ENCODE data around the gene CD93.

The CD93 gene

GRCh38 chr20:23083553-23084220, 2.4 kb downstream of the CD93 start:
- DNase-seq (ENCODE audit: low read depth): no peak

GRCh38 chr20:23082846-23083552, 3.1 kb downstream of the CD93 start:
- no peak for DNase-seq (ENCODE audit: low read depth)

GRCh38 chr20:23081263-23081819, 4.8 kb downstream of the CD93 start:
- DNase-seq (ENCODE audit: low read depth): no peak

DNA sequence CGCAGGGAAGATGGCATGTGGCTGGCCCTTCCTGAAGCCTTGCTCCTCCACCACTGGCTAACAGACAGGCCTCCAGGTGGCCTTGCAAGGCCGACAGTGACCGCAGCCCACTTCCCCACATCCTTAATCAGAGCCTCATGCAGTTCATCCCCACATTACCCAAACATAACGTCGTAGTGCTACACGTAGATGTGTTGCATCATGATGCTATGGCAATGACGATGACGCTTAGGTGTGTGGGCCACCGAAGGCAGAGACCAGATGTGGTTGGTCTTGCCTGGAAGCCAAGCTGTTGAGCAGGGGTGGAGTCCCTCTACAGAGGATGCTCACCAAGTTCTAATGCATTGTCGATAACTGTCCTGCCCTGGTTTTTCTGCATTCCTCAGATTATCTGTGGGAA, 5.6 kb downstream of the CD93 start:
- DNase-seq (ENCODE audit: low read depth): no peak

GRCh38 chr20:23079926-23080325, 6.2 kb downstream of the CD93 start:
- DNase-seq (ENCODE audit: low read depth): no peak

GRCh38 chr20:23079016-23079351, 7.1 kb downstream of the CD93 start:
- DNase-seq (ENCODE audit: low read depth): no peak

DNA sequence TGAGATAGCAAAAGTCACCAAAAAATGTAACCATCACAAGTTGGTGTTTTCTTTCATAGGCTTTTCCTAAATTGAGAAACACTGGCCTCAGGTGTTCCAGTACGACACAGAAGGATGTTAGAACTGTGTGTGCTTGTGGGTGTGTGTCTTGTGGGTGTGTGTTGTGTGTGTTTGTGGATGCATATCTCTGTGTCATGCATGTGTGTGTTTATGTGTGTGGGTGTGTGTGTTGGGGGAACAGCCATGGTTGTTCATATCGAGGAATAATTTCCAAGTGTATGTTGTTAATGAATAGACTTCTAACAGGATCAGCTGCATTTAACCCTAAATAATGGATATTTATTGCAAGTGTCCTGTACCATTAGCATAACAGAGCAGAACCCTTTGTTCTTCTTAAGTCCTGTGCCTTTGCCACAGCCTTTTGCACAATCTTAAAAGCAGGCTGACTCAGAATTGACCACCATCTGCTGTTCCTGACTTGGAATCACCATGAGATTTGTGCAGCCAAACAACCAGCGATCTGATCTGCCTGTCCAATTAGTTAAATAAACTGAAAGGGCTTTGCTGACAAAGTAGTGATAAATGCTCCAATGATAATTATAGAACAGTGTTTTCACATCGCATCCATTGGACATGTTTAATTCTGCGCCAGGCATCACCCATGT, 7.6 kb downstream of the CD93 start:
- DNase-seq (ENCODE audit: low read depth): no peak

DNA sequence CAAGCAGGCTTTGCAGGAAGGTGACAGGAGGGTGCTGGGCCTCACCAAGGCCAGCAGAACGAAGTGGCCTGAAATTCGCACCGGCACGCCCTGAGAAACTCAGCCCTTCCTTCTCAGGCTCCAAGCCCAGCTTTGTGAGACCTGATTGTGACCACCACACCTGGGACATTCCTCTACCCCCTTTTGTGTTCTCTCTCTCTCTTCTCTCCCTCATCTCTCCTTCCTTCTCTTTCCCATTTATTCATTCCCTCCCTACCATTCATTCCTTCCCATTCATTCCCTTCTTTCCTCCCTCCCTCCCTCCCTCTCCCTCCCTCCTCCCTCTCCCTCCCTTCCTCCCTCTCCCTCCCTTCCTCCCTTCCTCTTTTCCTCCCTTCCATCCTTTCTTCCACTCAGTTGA, 8.8 kb downstream of the CD93 start:
- no peak for DNase-seq (ENCODE audit: low read depth)

- DNase-seq (ENCODE audit: low read depth): no peak
Measured at GRCh38 chr20:23074052-23074451, 12.1 kb downstream of the CD93 start.

GRCh38 chr20:23072892-23073586, 13.1 kb downstream of the CD93 start:
- DNase-seq (ENCODE audit: low read depth): no peak

GRCh38 chr20:23071996-23072395, 14.1 kb downstream of the CD93 start:
- DNase-seq (ENCODE audit: low read depth): no peak

DNA sequence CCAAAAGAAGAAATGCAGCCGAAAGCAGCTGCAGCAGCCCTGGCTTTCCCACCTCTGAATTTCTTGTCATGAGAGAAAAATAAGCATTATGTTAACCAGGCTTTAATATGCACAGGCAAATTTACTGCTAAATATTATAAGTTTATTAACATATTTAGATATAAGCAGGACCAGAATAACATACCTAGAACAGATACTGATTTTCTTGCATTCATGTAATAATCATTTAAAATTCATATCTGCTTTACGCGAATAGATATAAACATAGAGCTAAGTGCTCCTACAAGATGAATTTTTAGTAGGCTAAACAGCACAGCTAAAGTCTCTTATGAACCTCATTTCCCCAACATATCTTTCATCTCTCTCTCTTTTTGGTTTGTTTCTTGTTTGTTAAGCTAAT, 14.7 kb downstream of the CD93 start:
- no peak for DNase-seq (ENCODE audit: low read depth)

GRCh38 chr20:23069108-23069507, 17.0 kb downstream of the CD93 start:
- DNase-seq (ENCODE audit: low read depth): no peak

GRCh38 chr20:23068283-23068682, 17.8 kb downstream of the CD93 start:
- no peak for DNase-seq (ENCODE audit: low read depth)

DNA sequence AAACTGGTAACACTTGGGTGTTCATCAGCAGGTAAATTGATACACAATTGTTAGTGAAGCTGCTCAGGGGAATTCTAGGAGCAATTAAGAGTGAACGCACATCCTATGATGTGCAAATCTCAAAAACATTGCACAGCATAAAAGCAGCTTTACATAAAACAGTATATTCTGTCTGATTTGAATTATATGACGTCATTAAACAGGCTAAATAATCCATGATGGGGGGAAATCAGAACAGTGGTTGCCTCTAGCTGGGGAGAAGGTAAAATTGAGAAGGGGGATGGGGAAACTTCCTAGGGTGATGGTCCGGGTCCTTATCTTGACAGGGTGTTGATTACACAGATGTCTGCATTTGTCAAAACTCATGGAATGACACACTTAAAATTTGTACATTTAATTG, 19.4 kb downstream of the CD93 start:
- no peak for DNase-seq (ENCODE audit: low read depth)

DNA sequence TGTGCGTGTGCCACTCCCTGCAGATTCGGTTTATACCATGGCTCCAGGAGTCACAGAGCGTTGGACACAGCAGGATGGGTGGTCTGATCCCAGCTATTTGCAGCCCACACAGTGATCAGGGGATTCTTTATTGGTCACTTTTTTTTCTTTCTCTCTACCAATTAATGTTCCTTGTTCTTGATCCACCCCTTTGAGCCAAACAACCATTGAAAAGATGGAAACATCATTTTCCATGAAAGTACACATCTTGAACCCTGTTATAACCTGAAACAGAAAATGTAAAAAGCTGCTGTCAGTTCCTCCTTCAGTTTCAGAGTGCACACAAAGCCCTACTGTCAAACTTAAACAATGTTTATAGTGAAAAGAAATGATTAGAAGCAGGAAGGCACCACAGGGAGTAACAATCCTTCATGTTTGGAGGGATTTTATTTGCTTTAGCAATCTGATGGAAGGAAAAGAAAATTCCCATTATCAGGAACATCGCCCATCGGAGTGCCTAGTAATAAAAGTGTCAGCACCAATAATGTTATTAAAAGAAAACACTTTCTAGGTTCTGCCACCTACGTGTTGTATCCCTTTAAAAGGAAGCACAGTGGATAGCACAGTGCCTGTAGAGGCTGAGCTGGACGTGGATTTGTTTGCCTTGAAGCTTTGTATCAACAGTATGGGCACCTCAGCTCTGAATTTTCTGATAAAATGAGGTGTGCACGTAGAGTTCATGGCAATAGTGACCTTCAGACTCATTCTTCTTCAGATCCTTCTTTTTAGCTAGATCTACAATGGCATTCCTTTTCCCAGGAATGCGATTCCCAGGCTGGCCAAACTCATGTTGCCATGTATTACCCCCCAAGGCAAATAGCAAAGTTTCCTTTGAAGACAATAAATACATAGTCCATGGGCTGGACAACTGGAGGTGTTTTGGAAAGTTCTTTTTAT, 20.6 kb downstream of the CD93 start:
- DNase-seq (ENCODE audit: low read depth): no peak

GRCh38 chr20:23063581-23063980, 22.5 kb downstream of the CD93 start:
- DNase-seq (ENCODE audit: low read depth): no peak

DNA sequence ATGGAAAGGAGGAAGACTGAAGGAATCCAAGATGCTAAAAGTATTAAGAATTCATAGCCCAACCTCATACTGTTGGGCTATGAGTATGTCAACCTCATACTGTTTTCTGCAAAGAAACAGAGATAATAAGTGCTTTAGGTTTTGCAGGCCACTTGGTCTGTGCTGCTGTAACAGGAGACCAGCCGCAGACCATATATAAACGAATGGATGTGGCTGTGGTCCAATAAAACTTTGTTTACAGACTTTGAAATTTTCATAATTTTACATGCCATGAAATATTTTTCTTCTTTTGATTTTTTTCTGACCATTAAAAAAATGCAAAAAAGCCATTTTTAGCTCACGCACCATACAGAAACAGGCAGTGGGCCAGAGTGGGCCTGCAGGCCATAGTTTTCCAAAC, 23.0 kb downstream of the CD93 start:
- DNase-seq (ENCODE audit: low read depth): no peak

DNA sequence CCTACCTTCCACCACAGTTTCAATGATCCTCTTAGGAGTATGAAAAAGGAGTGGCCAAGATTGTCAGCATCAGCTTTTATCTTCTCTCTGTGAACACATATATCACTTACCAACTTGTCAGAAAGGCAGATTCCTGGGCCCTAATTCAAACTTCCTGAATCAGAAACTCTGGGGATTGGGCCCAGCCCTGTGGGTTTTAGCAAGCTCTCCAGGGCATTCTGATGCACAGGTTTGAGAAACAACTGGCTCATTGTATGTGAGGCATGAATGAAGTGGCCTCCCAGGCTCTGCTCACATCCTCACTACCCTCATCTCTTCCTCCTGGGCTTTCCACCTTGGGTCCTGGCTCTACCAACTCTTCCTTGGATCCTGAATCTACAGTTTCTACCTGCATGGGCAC, 23.5 kb downstream of the CD93 start:
- no peak for DNase-seq (ENCODE audit: low read depth)

DNA sequence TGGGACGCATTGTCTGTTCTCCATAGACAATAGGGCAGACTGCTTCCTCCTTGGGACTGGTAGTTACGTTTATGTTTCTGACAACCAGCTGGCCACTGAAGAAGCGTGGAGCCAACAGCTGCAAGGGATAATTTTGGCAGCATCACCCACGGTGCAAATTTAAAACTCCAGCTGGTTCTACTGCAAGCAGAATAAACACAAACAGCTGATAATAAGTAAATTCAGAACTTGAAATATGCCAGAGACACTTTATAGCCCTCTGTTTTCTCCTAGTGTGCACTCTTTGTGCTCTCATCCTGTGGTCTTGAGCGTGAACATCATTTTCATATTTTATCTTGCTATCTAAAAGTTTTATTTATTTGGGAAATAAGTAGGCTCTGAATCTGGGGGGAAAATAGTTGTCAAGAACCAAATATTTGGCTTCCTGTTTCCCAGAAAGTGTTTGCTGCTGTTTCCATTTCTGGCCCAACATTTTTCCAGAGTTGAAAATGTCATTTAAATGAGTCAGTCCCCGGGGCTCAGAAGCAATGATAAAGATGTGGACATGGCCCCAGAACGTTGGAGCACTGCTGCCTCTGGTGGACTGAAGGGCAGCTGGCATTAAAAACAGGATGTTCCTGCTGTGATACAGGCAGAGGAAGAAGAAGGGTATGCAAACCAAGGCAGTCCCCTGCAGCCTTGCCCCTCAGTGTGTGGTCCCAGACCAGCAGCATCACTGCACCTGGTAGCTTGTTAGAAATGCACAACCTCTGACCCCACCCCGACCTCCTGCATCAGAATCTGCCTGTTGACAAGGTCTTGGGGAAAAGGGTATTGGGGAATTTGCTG, 24.2 kb downstream of the CD93 start:
- no peak for DNase-seq (ENCODE audit: low read depth)

DNA sequence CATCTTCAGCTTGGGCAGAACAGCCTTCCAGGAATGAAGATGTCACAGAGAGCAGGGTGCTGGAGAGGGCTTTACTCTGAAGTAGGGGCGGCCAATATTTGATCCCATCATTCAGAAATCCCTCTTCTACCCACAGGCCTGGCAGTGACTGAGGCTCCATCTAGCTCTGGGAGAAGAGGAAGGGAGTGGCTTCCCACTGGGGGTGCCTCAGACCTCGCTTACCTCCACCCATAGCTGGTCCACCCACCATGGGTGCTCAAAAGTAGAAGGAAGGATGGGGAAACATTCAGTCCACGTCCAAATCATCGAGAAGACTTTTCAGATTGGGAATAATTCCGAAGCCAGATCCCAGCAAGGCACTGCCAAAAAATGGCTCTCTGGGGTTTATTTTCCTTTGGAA, 24.9 kb downstream of the CD93 start:
- no peak for DNase-seq (ENCODE audit: low read depth)

Data from stimulated activated CD8-positive, alpha-beta memory T cell treated with anti-CD3 and anti-CD28 coated beads, Interleukin-12 subunit alpha, Interleukin-12 subunit beta, amount 100 ng/mL, for 1 hour (primary cell).